K562 (cell line): Measurements from ENCODE around the gene ESRRB.

Source experiments
- ATF3 ChIP-seq, 2 experiments: fragments of 450-650 bp in 1 of 2; sonication (generic) in 1 of 2; formaldehyde crosslinking in 1 of 2; IDR thresholded peaks in 1 of 2; conservative IDR thresholded peaks in 1 of 2; 2 replicates each; pipeline versions ENCODE4 v1.6.1 to v1.8.1; 2016 to 2023; ENCODE audit warnings: mild to moderate bottlenecking in 2 of 2, moderate library complexity in 2 of 2, inconsistent platforms in 1 of 2, missing genetic modification reagents in 1 of 2
- BHLHE40 ChIP-seq: IDR thresholded peaks from 2 replicates; pipeline ENCODE4 v1.6.1; 2011; ENCODE audit warnings: low read length, improper control_type of control experiment
- GABPA ChIP-seq: fragments of 200-800 bp; sonication (Bioruptor generic); conservative IDR thresholded peaks from 2 replicates; pipeline ENCODE4 v1.6.1; 2016; ENCODE audit warnings: low read depth, missing genetic modification characterization, missing compliant biosample characterization
- NR2C2 ChIP-seq, 2 experiments: fragments of 200-800 bp in 1 of 2; sonication (Bioruptor generic) in 1 of 2; sonication (generic) in 1 of 2; formaldehyde crosslinking in 1 of 2; IDR thresholded peaks; 2 replicates each; pipeline versions ENCODE4 v1.6.1 to v1.8.0; 2016 to 2022; ENCODE audit warnings: mild to moderate bottlenecking in 1 of 2, missing compliant biosample characterization in 1 of 2, missing genetic modification characterization in 1 of 2, missing genetic modification reagents in 1 of 2
- POLR2A ChIP-seq: fragments of 450-650 bp; conservative IDR thresholded peaks from 2 replicates; pipeline ENCODE4 v1.6.1; 2016

DNA sequence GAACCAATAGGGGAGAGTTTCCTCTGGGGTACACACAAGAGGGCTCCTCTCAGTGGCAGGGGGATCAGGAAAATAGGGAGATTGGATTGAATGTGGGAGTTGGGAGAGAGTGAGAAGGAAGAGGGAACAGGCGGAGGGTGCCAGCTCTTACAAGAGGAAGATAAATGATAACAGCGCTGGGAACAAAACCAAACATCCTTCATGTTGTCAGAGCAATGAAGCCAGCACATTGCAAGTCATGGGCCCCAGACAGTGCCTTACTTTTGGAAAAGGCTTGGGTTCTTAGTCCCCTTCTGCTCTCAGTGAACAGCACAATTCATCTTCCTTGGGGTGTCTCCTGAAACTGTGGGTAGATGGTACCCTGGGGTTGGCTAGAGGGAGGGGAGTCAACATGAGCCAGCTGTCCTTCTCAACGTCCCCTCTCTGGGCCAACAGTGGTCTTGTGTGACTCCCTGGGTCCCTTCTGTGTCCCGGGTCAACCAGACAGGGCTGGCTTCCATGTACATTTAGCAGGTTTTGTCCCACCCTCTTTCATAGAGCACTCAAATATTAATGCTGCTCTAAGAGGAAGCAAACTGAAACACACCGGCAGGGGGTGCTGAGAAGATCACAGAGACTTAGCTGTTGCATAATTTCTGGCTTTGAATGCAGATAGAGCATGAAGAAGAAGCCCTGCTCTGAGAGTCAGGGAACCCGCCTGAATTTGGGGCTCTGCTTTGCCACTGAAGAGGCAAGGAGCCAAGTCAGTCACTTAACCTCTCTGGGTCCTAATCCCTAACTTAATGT lies 138.5 kb downstream of the ESRRB start:
- no peak for TF ChIP-seq GABPA (tag)
- TF ChIP-seq BHLHE40 = no peak
- no peak for TF ChIP-seq ATF3 (IDR thresholded peaks at IDR 0.05)
- TF ChIP-seq ATF3 (CRISPR knock-in tag; conservative IDR thresholded peaks at IDR 0.05) = no peak
- TF ChIP-seq POLR2A = no peak
- no peak for TF ChIP-seq NR2C2 (CRISPR knock-in tag; IDR thresholded peaks at IDR 0.05)
- no peak for TF ChIP-seq NR2C2 (tag; IDR thresholded peaks at IDR 0.05)
